Measurements from ENCODE around the gene EHMT1.

DNA sequence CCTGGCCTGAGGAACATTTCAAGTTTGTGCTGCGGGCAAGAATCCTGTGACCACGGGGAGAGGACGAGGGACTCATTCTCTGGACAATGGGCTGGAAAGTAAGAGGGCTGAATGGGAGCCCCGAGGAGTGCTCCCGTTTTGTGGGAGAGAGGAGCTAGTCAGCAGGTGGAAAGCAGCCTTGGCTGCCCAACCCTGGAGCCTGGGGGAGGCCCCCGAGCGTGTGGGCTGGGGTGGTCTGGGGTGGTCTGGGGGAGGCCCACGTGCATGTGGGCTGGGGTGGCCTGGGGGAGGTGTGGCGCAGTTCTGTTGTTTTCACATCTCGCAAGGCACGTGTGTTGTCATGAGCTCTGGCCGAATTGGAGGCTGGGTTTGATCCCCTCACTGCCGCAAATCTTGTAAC is 27.5 kb downstream of the EHMT1 start:
- TF ChIP-seq POLR2A (IDR thresholded peaks at IDR 0.05; ENCODE audit: low read length), result no peak
- TF ChIP-seq, protein P1, sequence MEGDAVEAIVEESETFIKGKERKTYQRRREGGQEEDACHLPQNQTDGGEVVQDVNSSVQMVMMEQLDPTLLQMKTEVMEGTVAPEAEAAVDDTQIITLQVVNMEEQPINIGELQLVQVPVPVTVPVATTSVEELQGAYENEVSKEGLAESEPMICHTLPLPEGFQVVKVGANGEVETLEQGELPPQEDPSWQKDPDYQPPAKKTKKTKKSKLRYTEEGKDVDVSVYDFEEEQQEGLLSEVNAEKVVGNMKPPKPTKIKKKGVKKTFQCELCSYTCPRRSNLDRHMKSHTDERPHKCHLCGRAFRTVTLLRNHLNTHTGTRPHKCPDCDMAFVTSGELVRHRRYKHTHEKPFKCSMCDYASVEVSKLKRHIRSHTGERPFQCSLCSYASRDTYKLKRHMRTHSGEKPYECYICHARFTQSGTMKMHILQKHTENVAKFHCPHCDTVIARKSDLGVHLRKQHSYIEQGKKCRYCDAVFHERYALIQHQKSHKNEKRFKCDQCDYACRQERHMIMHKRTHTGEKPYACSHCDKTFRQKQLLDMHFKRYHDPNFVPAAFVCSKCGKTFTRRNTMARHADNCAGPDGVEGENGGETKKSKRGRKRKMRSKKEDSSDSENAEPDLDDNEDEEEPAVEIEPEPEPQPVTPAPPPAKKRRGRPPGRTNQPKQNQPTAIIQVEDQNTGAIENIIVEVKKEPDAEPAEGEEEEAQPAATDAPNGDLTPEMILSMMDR (IDR thresholded peaks at IDR 0.05), result no peak
- TF ChIP-seq, protein P2, sequence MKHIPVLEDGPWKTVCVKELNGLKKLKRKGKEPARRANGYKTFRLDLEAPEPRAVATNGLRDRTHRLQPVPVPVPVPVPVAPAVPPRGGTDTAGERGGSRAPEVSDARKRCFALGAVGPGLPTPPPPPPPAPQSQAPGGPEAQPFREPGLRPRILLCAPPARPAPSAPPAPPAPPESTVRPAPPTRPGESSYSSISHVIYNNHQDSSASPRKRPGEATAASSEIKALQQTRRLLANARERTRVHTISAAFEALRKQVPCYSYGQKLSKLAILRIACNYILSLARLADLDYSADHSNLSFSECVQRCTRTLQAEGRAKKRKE (CRISPR knock-in tag; IDR thresholded peaks at IDR 0.05; ENCODE audit: low read depth), result no peak
- TF ChIP-seq CEBPB (IDR thresholded peaks at IDR 0.05), result no peak
- TF ChIP-seq, protein P3, sequence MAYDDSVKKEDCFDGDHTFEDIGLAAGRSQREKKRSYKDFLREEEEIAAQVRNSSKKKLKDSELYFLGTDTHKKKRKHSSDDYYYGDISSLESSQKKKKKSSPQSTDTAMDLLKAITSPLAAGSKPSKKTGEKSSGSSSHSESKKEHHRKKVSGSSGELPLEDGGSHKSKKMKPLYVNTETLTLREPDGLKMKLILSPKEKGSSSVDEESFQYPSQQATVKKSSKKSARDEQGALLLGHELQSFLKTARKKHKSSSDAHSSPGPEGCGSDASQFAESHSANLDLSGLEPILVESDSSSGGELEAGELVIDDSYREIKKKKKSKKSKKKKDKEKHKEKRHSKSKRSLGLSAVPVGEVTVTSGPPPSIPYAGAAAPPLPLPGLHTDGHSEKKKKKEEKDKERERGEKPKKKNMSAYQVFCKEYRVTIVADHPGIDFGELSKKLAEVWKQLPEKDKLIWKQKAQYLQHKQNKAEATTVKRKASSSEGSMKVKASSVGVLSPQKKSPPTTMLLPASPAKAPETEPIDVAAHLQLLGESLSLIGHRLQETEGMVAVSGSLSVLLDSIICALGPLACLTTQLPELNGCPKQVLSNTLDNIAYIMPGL (CRISPR knock-in tag; IDR thresholded peaks at IDR 0.05; ENCODE audit: borderline replicate concordance), result no peak
- TF ChIP-seq, protein P4, sequence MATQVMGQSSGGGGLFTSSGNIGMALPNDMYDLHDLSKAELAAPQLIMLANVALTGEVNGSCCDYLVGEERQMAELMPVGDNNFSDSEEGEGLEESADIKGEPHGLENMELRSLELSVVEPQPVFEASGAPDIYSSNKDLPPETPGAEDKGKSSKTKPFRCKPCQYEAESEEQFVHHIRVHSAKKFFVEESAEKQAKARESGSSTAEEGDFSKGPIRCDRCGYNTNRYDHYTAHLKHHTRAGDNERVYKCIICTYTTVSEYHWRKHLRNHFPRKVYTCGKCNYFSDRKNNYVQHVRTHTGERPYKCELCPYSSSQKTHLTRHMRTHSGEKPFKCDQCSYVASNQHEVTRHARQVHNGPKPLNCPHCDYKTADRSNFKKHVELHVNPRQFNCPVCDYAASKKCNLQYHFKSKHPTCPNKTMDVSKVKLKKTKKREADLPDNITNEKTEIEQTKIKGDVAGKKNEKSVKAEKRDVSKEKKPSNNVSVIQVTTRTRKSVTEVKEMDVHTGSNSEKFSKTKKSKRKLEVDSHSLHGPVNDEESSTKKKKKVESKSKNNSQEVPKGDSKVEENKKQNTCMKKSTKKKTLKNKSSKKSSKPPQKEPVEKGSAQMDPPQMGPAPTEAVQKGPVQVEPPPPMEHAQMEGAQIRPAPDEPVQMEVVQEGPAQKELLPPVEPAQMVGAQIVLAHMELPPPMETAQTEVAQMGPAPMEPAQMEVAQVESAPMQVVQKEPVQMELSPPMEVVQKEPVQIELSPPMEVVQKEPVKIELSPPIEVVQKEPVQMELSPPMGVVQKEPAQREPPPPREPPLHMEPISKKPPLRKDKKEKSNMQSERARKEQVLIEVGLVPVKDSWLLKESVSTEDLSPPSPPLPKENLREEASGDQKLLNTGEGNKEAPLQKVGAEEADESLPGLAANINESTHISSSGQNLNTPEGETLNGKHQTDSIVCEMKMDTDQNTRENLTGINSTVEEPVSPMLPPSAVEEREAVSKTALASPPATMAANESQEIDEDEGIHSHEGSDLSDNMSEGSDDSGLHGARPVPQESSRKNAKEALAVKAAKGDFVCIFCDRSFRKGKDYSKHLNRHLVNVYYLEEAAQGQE (IDR thresholded peaks at IDR 0.05), result no peak
- TF ChIP-seq GATA3 (IDR thresholded peaks at IDR 0.05; ENCODE audit: borderline replicate concordance), result no peak
- TF ChIP-seq TP53 (CRISPR knock-in tag; IDR thresholded peaks at IDR 0.05), result no peak
- TF ChIP-seq CHD2 (IDR thresholded peaks at IDR 0.05; ENCODE audit: low read length, partially characterized antibody), result no peak
- TF ChIP-seq RFX5 (IDR thresholded peaks at IDR 0.05), result no peak

Data from A549 (cell line).